Measurements from ENCODE around the gene IVD. TPM values are rescaled to one million over a fixed set of nuclear protein-coding genes. Genes with fewer than 3 reads are reported as not detected.

The IVD gene
- total and polyA plus RNA-seq, 4 donors: 16.4 to 63.0 (median 45.0) TPM

GRCh38 chr15:40461958-40462357, 56.4 kb downstream of the IVD start:
- Histone ChIP-seq H3K4me1 (ENCODE audit: control insufficient read depth in 1 of 2, insufficient read depth in 2 of 2, low read length in 2 of 2) (no peaks in the 10 kb centered on the region), H3K27me3 (ENCODE audit: control insufficient read depth in 1 of 2, insufficient read depth in 2 of 2, low read length in 1 of 2) (no peaks in the 10 kb centered on the region), H3K9me3 (ENCODE audit: control insufficient read depth, low read length) (no peaks in the 10 kb centered on the region), H3K27ac (ENCODE audit: low read depth in 1 of 2, low read length in 2 of 2) (no peak overlapping the region), H3K4me3 (ENCODE audit: low read length in 2 of 2) (no peak overlapping the region), H3K36me3 (ENCODE audit: control insufficient read depth in 1 of 2, insufficient read depth in 2 of 2, low read length in 1 of 2) (peaks cover 0 to 6% of the 10 kb centered on the region in 2 donors)
- intact Hi-C loops (cut with DNase I): no loop called here
- WGBS, 2 donors: 95 to 96% methylated on average over 21 of the region's 21 CpGs
- ATAC-seq (ENCODE audit: low FRiP score) (no peak), DNase-seq (peak in 1 of 2 donors; percentile 67)

- no peaks in the 10 kb centered on the region for H3K9me3 ChIP-seq (ENCODE audit: control insufficient read depth, low read length)
- 91 to 96% methylated on average over 2 of the region's 2 CpGs for WGBS, 2 donors
- ATAC-seq (ENCODE audit: low FRiP score): no peak
- peaks cover 0 to 8% of the 10 kb centered on the region in 2 donors for H3K36me3 ChIP-seq (ENCODE audit: control insufficient read depth in 1 of 2, insufficient read depth in 2 of 2, low read length in 1 of 2)
- H3K4me3 ChIP-seq (ENCODE audit: low read length in 2 of 2): no peak overlapping the region
- H3K4me1 ChIP-seq (ENCODE audit: control insufficient read depth in 1 of 2, insufficient read depth in 2 of 2, low read length in 2 of 2): no peaks in the 10 kb centered on the region
- H3K27ac ChIP-seq (ENCODE audit: low read depth in 1 of 2, low read length in 2 of 2): no peak overlapping the region
- intact Hi-C loops (cut with DNase I): no loop called here
- peak in 1 of 2 donors; percentile 3 for DNase-seq
- H3K27me3 ChIP-seq (ENCODE audit: control insufficient read depth in 1 of 2, insufficient read depth in 2 of 2, low read length in 1 of 2): no peaks in the 10 kb centered on the region
These were observed 57.7 kb downstream of the IVD start for GRCh38 chr15:40463279-40463678.

- ATAC-seq (ENCODE audit: low FRiP score) (no peak), DNase-seq (peak; percentile 40 to 54)
- no peaks in the 10 kb centered on the region for H3K27me3 ChIP-seq (ENCODE audit: control insufficient read depth in 1 of 2, insufficient read depth in 2 of 2, low read length in 1 of 2)
- WGBS, 2 donors: 90 to 91% methylated on average over 14 of the region's 14 CpGs
- no peak overlapping the region for H3K4me3 ChIP-seq (ENCODE audit: low read length in 2 of 2)
- peaks cover 0 to 8% of the 10 kb centered on the region in 2 donors for H3K36me3 ChIP-seq (ENCODE audit: control insufficient read depth in 1 of 2, insufficient read depth in 2 of 2, low read length in 1 of 2)
- no peak overlapping the region for H3K27ac ChIP-seq (ENCODE audit: low read depth in 1 of 2, low read length in 2 of 2)
- no peaks in the 10 kb centered on the region for H3K9me3 ChIP-seq (ENCODE audit: control insufficient read depth, low read length)
- H3K4me1 ChIP-seq (ENCODE audit: control insufficient read depth in 1 of 2, insufficient read depth in 2 of 2, low read length in 2 of 2): no peaks in the 10 kb centered on the region
- intact Hi-C loops (cut with DNase I): no loop called here
These were observed 58.4 kb downstream of the IVD start for GRCh38 chr15:40463886-40464545.

- ATAC-seq (ENCODE audit: low FRiP score) (no peak), DNase-seq (peak in 1 of 2 donors; percentile 8)
- no peak overlapping the region for H3K4me3 ChIP-seq (ENCODE audit: low read length in 2 of 2)
- no peaks in the 10 kb centered on the region for H3K9me3 ChIP-seq (ENCODE audit: control insufficient read depth, low read length)
- no peak overlapping the region for H3K27ac ChIP-seq (ENCODE audit: low read depth in 1 of 2, low read length in 2 of 2)
- intact Hi-C loops (cut with DNase I): no loop called here
- peaks cover 0 to 8% of the 10 kb centered on the region in 2 donors for H3K36me3 ChIP-seq (ENCODE audit: control insufficient read depth in 1 of 2, insufficient read depth in 2 of 2, low read length in 1 of 2)
- H3K27me3 ChIP-seq (ENCODE audit: control insufficient read depth in 1 of 2, insufficient read depth in 2 of 2, low read length in 1 of 2): no peaks in the 10 kb centered on the region
- H3K4me1 ChIP-seq (ENCODE audit: control insufficient read depth in 1 of 2, insufficient read depth in 2 of 2, low read length in 2 of 2): no peaks in the 10 kb centered on the region
- WGBS, 2 donors: 95 to 97% methylated on average over 3 of the region's 3 CpGs
These were observed 59.1 kb downstream of the IVD start for GRCh38 chr15:40464595-40465185.

- Histone ChIP-seq H3K4me3 (ENCODE audit: low read length in 2 of 2) (no peak overlapping the region), H3K9me3 (ENCODE audit: control insufficient read depth, low read length) (no peaks in the 10 kb centered on the region), H3K27me3 (ENCODE audit: control insufficient read depth in 1 of 2, insufficient read depth in 2 of 2, low read length in 1 of 2) (no peaks in the 10 kb centered on the region), H3K36me3 (ENCODE audit: control insufficient read depth in 1 of 2, insufficient read depth in 2 of 2, low read length in 1 of 2) (peaks cover 0 to 8% of the 10 kb centered on the region in 2 donors), H3K27ac (ENCODE audit: low read depth in 1 of 2, low read length in 2 of 2) (no peak overlapping the region), H3K4me1 (ENCODE audit: control insufficient read depth in 1 of 2, insufficient read depth in 2 of 2, low read length in 2 of 2) (no peaks in the 10 kb centered on the region)
- DNase-seq (peak in 1 of 2 donors; percentile 49), ATAC-seq (ENCODE audit: low FRiP score) (no peak)
- intact Hi-C loops (cut with DNase I): no loop called here
- WGBS, 2 donors: 96 to 97% methylated on average over 10 of the region's 10 CpGs
These were observed 60.3 kb downstream of the IVD start for GRCh38 chr15:40465939-40466338.

GRCh38 chr15:40466426-40467260, 61.0 kb downstream of the IVD start:
- intact Hi-C loops (cut with DNase I): no loop called here
- no peak overlapping the region for H3K27ac ChIP-seq (ENCODE audit: low read depth in 1 of 2, low read length in 2 of 2)
- WGBS, 2 donors: 77 to 80% methylated on average over 7 of the region's 7 CpGs
- ATAC-seq (ENCODE audit: low FRiP score) (no peak), DNase-seq (peak in 1 of 2 donors; percentile 57)
- no peaks in the 10 kb centered on the region for H3K9me3 ChIP-seq (ENCODE audit: control insufficient read depth, low read length)
- H3K4me3 ChIP-seq (ENCODE audit: low read length in 2 of 2): no peak overlapping the region
- no peaks in the 10 kb centered on the region for H3K4me1 ChIP-seq (ENCODE audit: control insufficient read depth in 1 of 2, insufficient read depth in 2 of 2, low read length in 2 of 2)
- H3K27me3 ChIP-seq (ENCODE audit: control insufficient read depth in 1 of 2, insufficient read depth in 2 of 2, low read length in 1 of 2): no peaks in the 10 kb centered on the region
- H3K36me3 ChIP-seq (ENCODE audit: control insufficient read depth in 1 of 2, insufficient read depth in 2 of 2, low read length in 1 of 2): peaks cover 0 to 8% of the 10 kb centered on the region in 2 donors

- ATAC-seq (ENCODE audit: low FRiP score) (no peak), DNase-seq (peak in 1 of 2 donors; percentile 47)
- Histone ChIP-seq H3K36me3 (ENCODE audit: control insufficient read depth in 1 of 2, insufficient read depth in 2 of 2, low read length in 1 of 2) (peaks cover 0 to 5% of the 10 kb centered on the region in 2 donors), H3K4me1 (ENCODE audit: control insufficient read depth in 1 of 2, insufficient read depth in 2 of 2, low read length in 2 of 2) (no peaks in the 10 kb centered on the region), H3K4me3 (ENCODE audit: low read length in 2 of 2) (no peak overlapping the region), H3K9me3 (ENCODE audit: control insufficient read depth, low read length) (no peaks in the 10 kb centered on the region), H3K27me3 (ENCODE audit: control insufficient read depth in 1 of 2, insufficient read depth in 2 of 2, low read length in 1 of 2) (no peaks in the 10 kb centered on the region), H3K27ac (ENCODE audit: low read depth in 1 of 2, low read length in 2 of 2) (no peak overlapping the region)
- intact Hi-C loops (cut with DNase I): no loop called here
These were observed 61.6 kb downstream of the IVD start for GRCh38 chr15:40467261-40467615.

GRCh38 chr15:40468898-40469331, 63.3 kb downstream of the IVD start:
- H3K36me3 ChIP-seq (ENCODE audit: control insufficient read depth in 1 of 2, insufficient read depth in 2 of 2, low read length in 1 of 2): peaks cover 0 to 5% of the 10 kb centered on the region in 2 donors
- no peak overlapping the region for H3K27ac ChIP-seq (ENCODE audit: low read depth in 1 of 2, low read length in 2 of 2)
- no peaks in the 10 kb centered on the region for H3K9me3 ChIP-seq (ENCODE audit: control insufficient read depth, low read length)
- DNase-seq: peak in 1 of 2 donors; percentile 61
- H3K27me3 ChIP-seq (ENCODE audit: control insufficient read depth in 1 of 2, insufficient read depth in 2 of 2, low read length in 1 of 2): no peaks in the 10 kb centered on the region
- 88 to 90% methylated on average over 4 of the region's 4 CpGs for WGBS, 2 donors
- H3K4me3 ChIP-seq (ENCODE audit: low read length in 2 of 2): no peak overlapping the region
- no peaks in the 10 kb centered on the region for H3K4me1 ChIP-seq (ENCODE audit: control insufficient read depth in 1 of 2, insufficient read depth in 2 of 2, low read length in 2 of 2)
- intact Hi-C loops (cut with DNase I): no loop called here
- ATAC-seq (ENCODE audit: low FRiP score): no peak
